HG03439 (cell line): ENCODE results near the gene BRAF.
"Not testable (repeated sequence)": the region's sequence is repeated elsewhere in the genome, so short reads cannot be mapped to it uniquely, and the experiment has no call there.

Experiments
- ATAC-seq: cut with Tn5 transposase; IDR thresholded peaks from one replicate; pipeline ENCODE4 v1.9.1; 2021; ENCODE audit warnings: mild to moderate bottlenecking, moderate library complexity; ENCODE audit not compliant: unreplicated experiment

Gene BRAF

GRCh38 chr7:140920745-140921144, 4.0 kb downstream of the BRAF start:
- ATAC-seq = no peak

DNA sequence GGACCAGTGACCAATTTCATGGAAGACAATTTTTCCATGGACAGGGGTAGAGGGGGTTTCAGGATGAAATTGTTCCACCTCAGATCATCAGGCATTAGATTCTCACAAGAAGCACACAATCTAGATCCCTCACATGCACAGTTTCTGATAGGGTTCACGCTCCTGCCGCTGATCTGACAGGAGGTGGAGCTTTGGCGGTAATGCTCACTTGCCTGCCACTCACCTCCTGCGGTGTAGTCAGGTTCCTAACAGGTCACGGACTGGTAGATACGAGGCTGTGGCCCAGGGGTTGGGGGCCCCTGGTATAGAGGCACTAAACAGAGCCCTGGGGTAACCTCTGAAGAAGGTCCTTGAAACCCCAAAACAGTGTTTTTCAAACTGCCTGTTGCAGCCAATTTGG, 6.5 kb downstream of the BRAF start:
- no peak for ATAC-seq

GRCh38 chr7:140917258-140917657, 7.5 kb downstream of the BRAF start:
- no peak for ATAC-seq

- no peak for ATAC-seq
Measured at GRCh38 chr7:140915935-140916555, 8.7 kb downstream of the BRAF start.

- no peak for ATAC-seq
Measured at GRCh38 chr7:140914083-140914482, 10.6 kb downstream of the BRAF start.

DNA sequence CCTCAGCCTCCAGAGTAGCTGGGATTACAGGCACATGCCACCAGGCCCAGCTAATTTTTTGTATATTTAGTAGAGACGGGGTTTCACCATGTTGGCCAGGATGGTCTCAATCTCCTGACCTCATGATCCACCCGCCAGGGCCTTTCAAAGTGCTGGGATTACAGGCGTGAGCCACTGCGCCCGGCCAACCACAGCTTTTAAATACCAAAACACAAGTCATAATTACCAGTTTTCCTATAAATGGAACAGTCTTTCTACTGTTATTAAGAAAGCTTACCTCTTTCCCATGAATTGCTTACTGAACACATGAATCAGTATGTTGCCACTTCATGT, 11.2 kb downstream of the BRAF start:
- ATAC-seq = not testable (repeated sequence)

DNA sequence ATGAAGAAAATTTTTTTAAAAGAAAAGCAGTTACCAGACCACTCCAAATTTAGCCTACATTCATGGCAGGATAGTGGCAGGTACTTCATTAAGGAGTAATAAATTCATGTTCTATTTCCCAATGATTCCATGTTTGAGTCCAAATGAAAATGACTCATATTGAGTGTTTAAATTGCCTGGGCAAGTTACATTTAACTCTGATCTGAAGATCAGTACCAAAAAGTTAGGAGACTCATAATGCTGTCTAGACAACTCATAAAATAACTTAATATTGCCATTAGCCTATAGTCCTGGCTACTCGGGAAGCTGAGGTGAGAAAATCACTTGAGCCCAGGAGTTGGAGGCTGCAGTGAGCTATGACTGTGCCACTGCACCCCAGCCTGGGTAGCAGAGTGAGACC, 13.0 kb downstream of the BRAF start:
- no peak for ATAC-seq

DNA sequence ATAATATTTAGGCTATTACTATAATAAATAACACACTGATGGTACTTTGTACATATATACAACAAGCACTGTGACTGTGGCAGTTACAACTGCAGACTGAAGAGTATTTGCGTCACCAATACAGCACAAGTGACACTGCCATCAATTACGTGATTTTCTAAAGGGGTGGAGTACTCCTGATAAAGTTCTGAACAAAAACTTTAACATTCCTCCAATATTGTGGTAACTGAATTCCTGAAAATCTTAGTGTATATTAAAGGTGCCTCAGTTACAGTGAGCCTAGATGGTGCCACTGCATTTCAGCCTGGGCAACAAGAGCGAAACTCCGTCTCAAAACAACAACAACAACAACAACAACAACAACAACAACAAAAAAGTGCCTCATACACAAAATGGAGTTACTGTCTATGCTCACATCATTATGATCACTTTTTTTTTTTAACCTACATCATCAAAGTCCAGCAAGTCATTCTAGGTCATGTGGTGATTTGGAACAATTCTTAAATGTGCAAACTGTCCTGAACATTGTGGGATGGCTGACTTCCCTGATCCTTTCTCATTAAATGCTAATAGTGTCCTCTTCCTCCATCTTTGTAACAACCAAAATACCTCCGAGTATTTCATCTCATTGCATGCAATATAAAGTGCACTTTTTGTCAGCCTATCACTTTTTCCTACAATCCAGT, 15.1 kb downstream of the BRAF start:
- no peak for ATAC-seq

DNA sequence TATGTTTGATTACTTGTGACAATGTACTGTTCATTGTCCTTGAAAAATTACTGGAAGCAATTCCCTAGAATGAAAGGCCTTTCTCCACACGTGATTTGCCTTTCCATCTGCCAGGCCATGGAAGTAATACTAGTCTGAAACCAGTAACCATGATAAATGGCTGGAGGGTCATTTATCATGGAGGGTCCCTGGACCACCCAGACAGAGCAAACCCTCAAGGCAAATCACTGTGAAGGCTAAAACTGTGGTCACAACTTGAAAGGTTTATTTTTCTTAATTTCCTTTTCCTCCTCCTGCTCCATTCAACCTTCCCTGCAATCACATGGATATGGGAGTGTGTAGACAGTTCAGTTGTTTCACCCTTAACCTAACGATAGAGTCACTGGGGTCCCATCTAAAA, 16.4 kb downstream of the BRAF start:
- no peak for ATAC-seq

DNA sequence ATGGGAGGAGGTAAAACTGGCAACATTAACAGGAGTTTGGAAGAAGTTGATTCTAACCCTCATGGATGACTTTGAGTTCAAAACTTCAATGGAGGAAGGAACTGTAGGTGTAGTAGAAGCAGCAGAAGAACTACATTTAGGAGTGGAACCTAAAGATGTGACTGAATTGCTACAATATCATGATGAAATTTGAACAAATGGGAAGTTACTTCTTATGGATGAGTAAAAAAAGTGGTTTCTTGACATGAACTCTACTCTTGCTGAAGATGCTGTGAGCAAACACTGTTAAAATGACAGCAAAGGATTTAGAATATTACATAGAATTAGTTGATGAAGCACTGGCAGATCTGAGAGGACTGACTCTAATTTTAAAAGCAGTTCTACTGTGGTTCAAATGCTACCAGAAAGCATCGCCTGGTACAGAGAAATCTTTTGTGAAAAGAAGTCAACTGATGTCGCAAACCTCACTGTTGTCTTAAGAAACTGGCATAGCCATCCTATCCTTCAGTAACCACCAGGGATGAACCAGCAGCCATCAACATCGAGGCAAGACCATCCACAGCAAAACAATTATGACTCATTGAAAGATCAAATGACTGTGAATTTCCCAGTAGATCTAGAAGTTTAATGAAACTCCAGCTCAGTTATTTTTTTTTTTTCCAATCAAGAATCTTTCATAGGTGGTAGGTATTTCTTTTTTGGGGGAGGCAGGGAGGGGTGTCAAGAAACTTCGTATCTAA, 20.8 kb downstream of the BRAF start:
- ATAC-seq = no peak

- ATAC-seq = peak; percentile 71
Measured at GRCh38 chr7:140902303-140902953, 22.3 kb downstream of the BRAF start.

DNA sequence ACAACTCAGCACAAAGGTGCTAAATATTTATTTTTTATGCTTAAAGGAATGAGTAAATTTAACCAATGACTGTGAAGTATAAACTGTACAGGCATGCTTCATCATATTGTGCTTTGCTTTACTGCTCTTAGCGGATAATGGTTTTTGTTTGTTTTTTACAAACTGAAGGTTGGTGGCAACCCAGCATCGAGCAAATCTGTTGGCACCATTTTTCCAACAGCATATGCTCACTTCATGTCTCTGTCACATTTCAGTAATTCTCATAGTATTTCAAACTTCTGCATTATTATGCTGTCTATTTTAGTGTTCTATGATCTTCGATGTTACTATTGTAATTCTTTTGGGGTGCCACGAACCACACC, 22.8 kb downstream of the BRAF start:
- ATAC-seq = no peak

GRCh38 chr7:140899883-140900282, 24.8 kb downstream of the BRAF start:
- no peak for ATAC-seq

DNA sequence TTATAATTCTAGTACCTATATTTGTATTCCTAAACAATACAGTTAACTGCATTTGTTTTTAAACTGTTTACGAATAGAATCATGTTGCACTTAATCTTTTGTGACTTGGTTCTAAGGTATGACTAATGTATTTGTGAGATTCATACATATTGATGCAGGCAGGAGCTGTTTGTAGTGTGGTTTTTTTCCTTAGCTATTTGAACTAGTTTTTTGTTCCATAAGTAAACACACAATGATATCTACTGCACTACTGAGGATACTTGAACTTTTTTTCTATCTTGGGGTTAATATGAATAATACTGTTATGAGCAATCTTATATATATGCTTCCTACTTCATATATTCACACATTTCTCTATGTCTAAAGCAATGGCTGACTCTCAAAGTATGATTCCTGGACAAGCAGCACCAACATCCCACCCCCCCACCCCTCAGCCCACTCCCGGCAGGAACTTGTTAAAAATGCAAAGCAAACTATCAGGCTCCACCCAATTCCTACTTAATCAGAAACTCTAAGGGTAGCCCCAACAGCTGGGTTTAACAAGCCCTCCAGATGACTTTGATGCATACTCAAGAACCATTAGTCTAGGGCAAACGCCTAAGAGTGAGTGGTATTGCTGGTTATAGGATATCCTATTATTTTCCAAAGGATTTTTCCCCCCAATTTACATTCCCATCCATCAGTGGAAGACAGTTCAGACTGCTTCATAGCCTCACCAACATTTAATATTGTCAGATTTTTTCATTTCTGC, 25.8 kb downstream of the BRAF start:
- no peak for ATAC-seq

DNA sequence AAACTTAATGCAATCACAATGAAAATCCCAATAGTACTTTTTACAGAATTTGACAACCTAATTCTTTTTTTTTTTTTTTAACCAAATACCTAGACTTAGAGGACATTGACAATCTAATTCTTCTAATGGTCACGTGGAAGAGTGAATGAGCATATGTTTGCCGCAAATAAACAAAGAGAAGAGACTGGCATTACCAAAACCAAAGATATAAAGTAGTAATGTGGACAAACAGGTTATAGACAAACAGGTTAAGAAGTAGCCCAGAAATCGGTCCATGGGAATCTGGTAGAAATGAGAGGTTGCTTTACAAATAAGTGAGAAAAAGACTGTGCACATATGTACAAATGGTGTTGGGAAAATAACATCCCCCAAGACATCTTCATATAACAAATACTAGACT, 27.7 kb downstream of the BRAF start:
- no peak for ATAC-seq

GRCh38 chr7:140889645-140890044, 35.1 kb downstream of the BRAF start:
- ATAC-seq = no peak

DNA sequence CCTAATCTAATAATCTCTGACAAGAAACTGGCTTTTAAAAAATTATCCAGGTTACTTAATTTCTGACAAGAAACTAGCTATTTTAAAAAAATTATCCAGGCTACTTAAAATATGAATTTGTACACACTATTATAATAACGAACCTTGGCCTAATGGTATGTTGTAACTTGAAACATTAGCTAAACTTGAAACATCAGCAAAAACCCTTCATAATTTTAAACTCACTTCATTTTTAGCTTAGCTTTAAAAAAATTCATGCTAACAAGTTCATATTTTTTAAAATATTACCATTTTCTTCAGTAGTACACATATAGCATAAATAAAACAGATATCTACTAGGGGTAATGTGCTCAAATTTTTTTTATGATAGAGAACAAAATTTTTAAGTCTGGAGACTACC, 35.6 kb downstream of the BRAF start:
- ATAC-seq = no peak

- ATAC-seq = no peak
Measured at GRCh38 chr7:140888087-140888486, 36.6 kb downstream of the BRAF start.

GRCh38 chr7:140885735-140886334, 38.9 kb downstream of the BRAF start:
- ATAC-seq = no peak

DNA sequence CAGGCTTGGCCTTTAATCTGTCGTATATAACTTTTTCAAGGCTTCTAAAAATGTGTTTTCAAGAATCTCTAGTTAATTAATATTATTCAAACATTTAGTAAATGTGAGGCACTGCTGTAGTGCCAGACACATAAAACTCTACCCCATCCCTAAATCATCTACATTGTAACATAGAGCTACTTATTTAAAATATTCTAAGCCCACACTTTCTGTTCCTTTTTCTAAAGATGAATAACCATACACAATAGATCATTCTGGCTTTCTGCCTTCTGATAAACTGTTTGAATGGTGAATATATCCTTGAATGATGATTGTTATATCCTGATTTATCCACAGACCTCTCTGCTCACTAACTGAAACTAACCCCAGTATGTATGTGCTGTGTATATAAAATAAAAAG, 41.4 kb downstream of the BRAF start:
- ATAC-seq = no peak

DNA sequence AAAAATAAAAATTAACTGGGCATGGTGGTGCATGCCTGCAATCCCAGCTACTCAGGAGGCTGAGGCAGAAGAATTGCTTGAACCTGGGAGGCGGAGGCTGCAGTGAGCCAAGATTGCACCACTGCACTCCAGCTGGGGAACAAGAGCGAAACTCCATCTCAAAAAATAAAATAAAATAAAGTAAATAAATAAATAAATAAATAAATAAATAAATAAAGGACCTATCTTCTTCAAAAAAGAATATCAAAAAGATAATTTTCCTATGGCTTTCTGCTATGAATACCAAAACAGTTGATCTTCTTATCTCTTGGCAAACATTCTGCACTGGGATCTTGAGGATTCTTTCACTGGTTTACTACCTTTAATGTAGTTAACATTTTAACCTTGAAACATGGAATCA, 41.9 kb downstream of the BRAF start:
- not testable (repeated sequence) for ATAC-seq
